C4-2B (cell line): ENCODE data around the gene TFF2.

ENCODE experiments used
- ZFX ChIP-seq: fragments of 450-650 bp; IDR thresholded peaks from 2 replicates; pipeline ENCODE4 v1.6.1; 2017
- TF ChIP-seq, protein P1 (sequence below): fragments of 450-650 bp; conservative IDR thresholded peaks from 2 replicates; pipeline ENCODE4 v1.5.1; 2017; ENCODE audit warnings: mild to moderate bottlenecking

- TF ChIP-seq, protein P1, sequence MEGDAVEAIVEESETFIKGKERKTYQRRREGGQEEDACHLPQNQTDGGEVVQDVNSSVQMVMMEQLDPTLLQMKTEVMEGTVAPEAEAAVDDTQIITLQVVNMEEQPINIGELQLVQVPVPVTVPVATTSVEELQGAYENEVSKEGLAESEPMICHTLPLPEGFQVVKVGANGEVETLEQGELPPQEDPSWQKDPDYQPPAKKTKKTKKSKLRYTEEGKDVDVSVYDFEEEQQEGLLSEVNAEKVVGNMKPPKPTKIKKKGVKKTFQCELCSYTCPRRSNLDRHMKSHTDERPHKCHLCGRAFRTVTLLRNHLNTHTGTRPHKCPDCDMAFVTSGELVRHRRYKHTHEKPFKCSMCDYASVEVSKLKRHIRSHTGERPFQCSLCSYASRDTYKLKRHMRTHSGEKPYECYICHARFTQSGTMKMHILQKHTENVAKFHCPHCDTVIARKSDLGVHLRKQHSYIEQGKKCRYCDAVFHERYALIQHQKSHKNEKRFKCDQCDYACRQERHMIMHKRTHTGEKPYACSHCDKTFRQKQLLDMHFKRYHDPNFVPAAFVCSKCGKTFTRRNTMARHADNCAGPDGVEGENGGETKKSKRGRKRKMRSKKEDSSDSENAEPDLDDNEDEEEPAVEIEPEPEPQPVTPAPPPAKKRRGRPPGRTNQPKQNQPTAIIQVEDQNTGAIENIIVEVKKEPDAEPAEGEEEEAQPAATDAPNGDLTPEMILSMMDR, result no peak
- TF ChIP-seq ZFX, result no peak
These were observed 25.9 kb downstream of the TFF2 start for GRCh38 chr21:42324896-42325295.
